ENCODE data around the gene NWD2. TPM values are rescaled to one million over a fixed set of nuclear protein-coding genes. Genes with fewer than 3 reads are reported as not detected.

NWD2 gene
- total RNA-seq, 1 donor from 2014 or later = 0.64 TPM

DNA sequence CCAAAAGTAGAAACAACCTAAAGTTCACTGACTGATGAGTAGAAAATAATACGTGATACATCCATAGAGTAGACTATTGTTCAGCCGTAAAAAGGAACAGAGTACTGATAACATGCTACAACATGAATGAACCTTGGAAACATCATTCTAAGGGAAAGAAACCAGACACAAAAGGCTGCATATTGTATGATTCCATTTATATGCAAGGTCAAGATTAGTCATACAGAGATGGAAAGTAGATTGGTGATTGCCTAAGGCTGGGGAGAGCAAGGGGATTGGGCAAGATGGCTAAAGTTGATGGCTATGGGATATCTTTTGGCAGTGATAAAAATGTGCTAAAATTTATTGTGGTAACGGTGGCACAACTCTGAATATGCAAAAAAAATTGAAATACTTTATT, 232.6 kb downstream of the NWD2 start:
- no peak overlapping the region for H3K4me3 ChIP-seq
- TF ChIP-seq, protein P1, sequence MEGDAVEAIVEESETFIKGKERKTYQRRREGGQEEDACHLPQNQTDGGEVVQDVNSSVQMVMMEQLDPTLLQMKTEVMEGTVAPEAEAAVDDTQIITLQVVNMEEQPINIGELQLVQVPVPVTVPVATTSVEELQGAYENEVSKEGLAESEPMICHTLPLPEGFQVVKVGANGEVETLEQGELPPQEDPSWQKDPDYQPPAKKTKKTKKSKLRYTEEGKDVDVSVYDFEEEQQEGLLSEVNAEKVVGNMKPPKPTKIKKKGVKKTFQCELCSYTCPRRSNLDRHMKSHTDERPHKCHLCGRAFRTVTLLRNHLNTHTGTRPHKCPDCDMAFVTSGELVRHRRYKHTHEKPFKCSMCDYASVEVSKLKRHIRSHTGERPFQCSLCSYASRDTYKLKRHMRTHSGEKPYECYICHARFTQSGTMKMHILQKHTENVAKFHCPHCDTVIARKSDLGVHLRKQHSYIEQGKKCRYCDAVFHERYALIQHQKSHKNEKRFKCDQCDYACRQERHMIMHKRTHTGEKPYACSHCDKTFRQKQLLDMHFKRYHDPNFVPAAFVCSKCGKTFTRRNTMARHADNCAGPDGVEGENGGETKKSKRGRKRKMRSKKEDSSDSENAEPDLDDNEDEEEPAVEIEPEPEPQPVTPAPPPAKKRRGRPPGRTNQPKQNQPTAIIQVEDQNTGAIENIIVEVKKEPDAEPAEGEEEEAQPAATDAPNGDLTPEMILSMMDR (IDR thresholded peaks at IDR 0.05) = no peak
- intact Hi-C loops (cut with DNase I) = no loop called here

DNA sequence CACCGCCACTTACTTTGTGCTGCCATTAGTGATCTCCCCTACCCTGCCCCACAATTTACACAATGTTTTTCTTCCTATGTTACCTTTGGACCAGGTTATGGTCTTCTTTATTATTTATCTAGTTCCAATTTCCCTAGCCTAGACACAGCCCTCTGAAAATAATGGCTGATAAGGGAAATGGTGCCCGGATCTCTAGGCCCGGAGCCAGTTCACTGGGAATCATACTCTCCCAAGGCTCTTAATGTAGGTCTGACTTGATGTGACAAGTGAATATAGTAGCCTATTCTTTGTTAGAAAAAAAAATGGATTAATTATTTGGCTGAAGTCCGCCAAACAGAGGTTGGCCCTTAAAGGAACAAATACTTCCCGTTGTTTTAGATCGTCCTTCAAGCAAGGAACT, 233.6 kb downstream of the NWD2 start:
- Histone ChIP-seq H3K4me1 (no peaks in the 10 kb centered on the region), H3K4me3 (no peak overlapping the region), H3K9me3 (no peaks in the 10 kb centered on the region), H3K27ac (no peak overlapping the region), H3K36me3 (no peaks in the 10 kb centered on the region), H3K27me3 (no peaks in the 10 kb centered on the region)
- TF ChIP-seq, protein P1 (IDR thresholded peaks at IDR 0.05) = no peak
- intact Hi-C loops (cut with DNase I) = no loop called here
- DNase-seq (ENCODE audit: low spot score in 2 of 2) = no peak

More for the DNA sequence above, 232.6 kb downstream of the NWD2 start:
- Histone ChIP-seq H3K27me3 (no peaks in the 10 kb centered on the region), H3K9me3 (no peaks in the 10 kb centered on the region), H3K27ac (no peak overlapping the region), H3K4me1 (no peaks in the 10 kb centered on the region), H3K36me3 (no peaks in the 10 kb centered on the region)
- DNase-seq (ENCODE audit: low spot score in 2 of 2) = no peak

DNA sequence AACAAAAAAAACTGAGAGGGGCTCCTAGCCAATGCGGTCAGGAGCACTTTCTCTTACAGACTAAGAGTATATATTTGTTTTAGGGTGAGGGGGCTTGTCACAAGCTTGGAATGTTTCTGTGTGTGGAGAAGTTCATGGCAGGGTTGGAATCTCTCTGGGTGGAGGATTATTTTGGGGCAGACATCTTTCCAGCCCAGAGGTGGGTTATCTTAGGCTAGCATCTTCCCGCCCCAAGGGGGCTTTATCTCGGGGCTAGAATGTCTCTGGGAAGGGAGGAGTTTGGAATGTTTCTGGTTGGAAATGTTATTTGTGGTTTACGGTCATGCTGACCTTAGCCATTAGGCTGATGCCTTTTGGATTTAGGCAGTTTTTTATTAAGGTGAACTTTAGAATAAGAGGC, 236.0 kb downstream of the NWD2 start:
- H3K36me3 ChIP-seq = no peaks in the 10 kb centered on the region
- H3K4me3 ChIP-seq = no peak overlapping the region
- H3K9me3 ChIP-seq = no peaks in the 10 kb centered on the region
- intact Hi-C loops (cut with DNase I) = no loop called here
- no peaks in the 10 kb centered on the region for H3K4me1 ChIP-seq
- no peaks in the 10 kb centered on the region for H3K27me3 ChIP-seq
- H3K27ac ChIP-seq = no peak overlapping the region
- no peak for DNase-seq (ENCODE audit: low spot score in 2 of 2)
- TF ChIP-seq, protein P1 (IDR thresholded peaks at IDR 0.05) = no peak

DNA sequence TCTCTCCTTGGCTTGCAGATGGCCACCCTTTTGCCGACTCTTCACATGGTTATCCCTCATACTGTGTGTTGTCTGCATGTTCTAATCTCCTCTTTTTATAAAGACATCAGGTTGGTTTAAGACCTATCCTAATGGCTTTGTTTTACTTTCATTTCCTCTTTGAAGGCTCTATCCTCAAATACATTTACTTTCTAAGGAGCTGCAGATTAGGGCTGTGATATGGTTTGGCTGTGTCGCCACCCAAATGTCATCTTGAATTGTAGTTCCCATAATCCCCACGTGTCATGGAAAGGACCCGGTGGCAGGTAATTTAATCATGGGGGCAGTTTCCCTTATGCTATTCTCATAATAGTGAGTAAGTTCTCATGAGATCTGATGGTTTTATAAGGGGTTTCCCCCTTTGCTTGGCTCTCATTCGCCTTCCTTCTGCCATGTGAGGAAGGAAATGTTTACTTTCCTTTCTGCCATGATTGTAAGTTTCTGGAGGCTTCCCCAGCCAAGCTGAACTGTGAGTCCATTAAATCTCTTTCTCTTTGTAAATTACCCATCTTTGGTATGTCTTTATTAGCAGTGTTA, 237.1 kb downstream of the NWD2 start:
- H3K27me3 ChIP-seq = no peaks in the 10 kb centered on the region

DNA sequence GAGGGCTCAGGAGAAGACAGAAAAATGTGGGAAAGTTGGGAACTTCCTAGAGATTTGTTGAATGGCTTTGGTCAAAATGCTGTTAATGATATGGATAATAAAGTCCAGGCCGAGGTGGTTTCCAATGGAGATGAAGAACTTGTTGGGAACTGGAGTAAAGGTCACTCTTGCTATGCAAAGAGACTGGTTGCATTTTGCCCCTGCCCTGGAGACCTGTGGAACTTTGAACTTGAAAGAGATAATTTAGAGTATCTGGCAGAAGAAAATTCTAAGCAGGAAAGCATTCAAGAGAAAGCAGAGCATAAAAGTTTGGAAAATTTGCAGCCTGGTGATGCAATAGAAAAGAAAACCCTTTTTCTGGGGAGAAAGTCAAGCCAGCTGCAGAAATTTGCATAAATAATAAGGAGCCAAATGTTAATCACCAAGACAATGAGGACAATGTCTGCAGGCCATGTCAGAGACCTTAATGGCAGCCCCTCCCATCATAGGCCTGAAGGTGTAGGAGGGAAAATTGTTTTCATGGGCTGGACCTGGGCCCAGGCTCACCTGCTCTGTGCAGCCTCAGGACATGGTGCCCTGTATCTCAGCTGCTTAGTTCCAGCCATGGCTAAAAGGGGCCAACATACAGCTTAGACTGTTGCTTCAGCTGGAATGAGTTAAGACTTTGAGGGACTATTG, 237.8 kb downstream of the NWD2 start:
- TF ChIP-seq, protein P1 (IDR thresholded peaks at IDR 0.05) = no peak
- no peak overlapping the region for H3K27ac ChIP-seq
- H3K4me3 ChIP-seq = no peak overlapping the region
- no peaks in the 10 kb centered on the region for H3K4me1 ChIP-seq
- no peak for DNase-seq (ENCODE audit: low spot score in 2 of 2)
- no peaks in the 10 kb centered on the region for H3K27me3 ChIP-seq
- no peaks in the 10 kb centered on the region for H3K36me3 ChIP-seq
- no peaks in the 10 kb centered on the region for H3K9me3 ChIP-seq
- intact Hi-C loops (cut with DNase I) = no loop called here

More for the DNA sequence above, 237.1 kb downstream of the NWD2 start:
- no peak overlapping the region for H3K4me3 ChIP-seq
- no peaks in the 10 kb centered on the region for H3K9me3 ChIP-seq
- intact Hi-C loops (cut with DNase I) = no loop called here
- no peaks in the 10 kb centered on the region for H3K36me3 ChIP-seq
- DNase-seq (ENCODE audit: low spot score in 2 of 2) = no peak
- TF ChIP-seq, protein P1 (IDR thresholded peaks at IDR 0.05) = no peak
- H3K27ac ChIP-seq = no peak overlapping the region
- no peaks in the 10 kb centered on the region for H3K4me1 ChIP-seq

Measured in ascending aorta (tissue), 2 donors.